ENCODE data around the gene SMOC1.

SMOC1 gene

DNA sequence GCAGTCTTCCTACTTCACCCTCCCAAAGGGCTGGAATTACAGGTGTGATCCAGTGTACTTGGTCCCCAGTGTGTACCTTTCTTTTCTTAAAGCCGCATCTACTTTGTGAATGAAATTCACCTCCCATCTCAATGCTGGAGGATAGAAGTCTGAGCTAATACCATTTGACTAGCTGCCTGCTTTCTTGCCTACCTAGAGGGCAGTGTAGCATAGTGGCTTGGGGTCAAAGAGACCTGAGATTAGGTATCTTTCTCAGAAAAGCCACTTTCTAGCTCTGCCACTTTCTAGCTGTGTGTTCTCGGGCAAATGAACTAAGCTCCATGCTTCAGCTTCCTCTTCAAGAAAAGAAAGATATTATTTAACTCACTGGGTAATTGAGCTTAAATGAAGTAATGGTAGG, 16.9 kb downstream of the SMOC1 start:
- no peaks in the 10 kb centered on the region for H4K20me1 ChIP-seq (ENCODE audit: insufficient read depth, low read length)
- DNase-seq (no peak), ATAC-seq (ENCODE audit: insufficient read depth, low read depth) (no peak)
- no peak overlapping the region for H2AFZ ChIP-seq (ENCODE audit: low read depth, low read length)
- H3K4me1 ChIP-seq (ENCODE audit: insufficient read depth, low read length), result no peaks in the 10 kb centered on the region
- no peak overlapping the region for H3K27ac ChIP-seq (ENCODE audit: low read length)
- TF ChIP-seq, protein P1, sequence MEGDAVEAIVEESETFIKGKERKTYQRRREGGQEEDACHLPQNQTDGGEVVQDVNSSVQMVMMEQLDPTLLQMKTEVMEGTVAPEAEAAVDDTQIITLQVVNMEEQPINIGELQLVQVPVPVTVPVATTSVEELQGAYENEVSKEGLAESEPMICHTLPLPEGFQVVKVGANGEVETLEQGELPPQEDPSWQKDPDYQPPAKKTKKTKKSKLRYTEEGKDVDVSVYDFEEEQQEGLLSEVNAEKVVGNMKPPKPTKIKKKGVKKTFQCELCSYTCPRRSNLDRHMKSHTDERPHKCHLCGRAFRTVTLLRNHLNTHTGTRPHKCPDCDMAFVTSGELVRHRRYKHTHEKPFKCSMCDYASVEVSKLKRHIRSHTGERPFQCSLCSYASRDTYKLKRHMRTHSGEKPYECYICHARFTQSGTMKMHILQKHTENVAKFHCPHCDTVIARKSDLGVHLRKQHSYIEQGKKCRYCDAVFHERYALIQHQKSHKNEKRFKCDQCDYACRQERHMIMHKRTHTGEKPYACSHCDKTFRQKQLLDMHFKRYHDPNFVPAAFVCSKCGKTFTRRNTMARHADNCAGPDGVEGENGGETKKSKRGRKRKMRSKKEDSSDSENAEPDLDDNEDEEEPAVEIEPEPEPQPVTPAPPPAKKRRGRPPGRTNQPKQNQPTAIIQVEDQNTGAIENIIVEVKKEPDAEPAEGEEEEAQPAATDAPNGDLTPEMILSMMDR (IDR thresholded peaks at IDR 0.05; ENCODE audit: borderline replicate concordance, extremely low read depth, low read length, poor library complexity, severe bottlenecking), result no peak
- TF ChIP-seq EZH2 (IDR thresholded peaks at IDR 0.05; ENCODE audit: borderline replicate concordance, low read depth, low read length, severe bottlenecking), result no peak
- no peaks in the 10 kb centered on the region for H3K79me2 ChIP-seq (ENCODE audit: insufficient read depth, low read length)
- H3K9ac ChIP-seq (ENCODE audit: low read depth, low read length), result no peak overlapping the region
- H3K4me3 ChIP-seq (ENCODE audit: low read depth in 1 of 2, low read length in 2 of 2), result no peak overlapping the region
- H3K36me3 ChIP-seq (ENCODE audit: insufficient read depth, low read length), result no peaks in the 10 kb centered on the region
- peaks cover 15% of the 10 kb centered on the region for H3K27me3 ChIP-seq (ENCODE audit: insufficient read depth, low read length, poor library complexity)
- no peak overlapping the region for H3K4me2 ChIP-seq (ENCODE audit: insufficient read depth, low read length)
- peaks cover 9% of the 10 kb centered on the region for H3K9me3 ChIP-seq (ENCODE audit: insufficient read depth, low read length, severe bottlenecking)

DNA sequence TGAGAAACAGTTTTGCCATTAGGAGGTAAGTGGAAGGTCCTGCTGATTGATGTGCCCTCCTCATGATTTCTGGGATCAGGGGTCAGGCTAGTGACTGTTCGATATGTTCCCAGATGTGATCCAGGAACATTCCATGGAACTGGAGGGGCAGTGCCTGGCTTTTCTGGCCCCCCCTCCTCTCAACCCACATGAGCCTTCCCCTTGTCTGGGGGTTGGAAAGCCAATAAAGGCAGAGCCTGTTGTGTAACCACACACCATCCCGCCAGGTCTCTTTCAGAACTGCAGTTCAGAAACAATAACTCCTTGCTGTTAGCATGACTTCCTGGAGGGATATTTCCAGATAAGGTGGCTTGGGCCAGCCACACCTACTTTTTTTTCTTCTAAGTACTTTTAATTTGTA, 17.8 kb downstream of the SMOC1 start:
- no peaks in the 10 kb centered on the region for H3K79me2 ChIP-seq (ENCODE audit: insufficient read depth, low read length)
- H3K4me3 ChIP-seq (ENCODE audit: low read depth in 1 of 2, low read length in 2 of 2), result no peak overlapping the region
- H4K20me1 ChIP-seq (ENCODE audit: insufficient read depth, low read length), result no peaks in the 10 kb centered on the region
- peaks cover 12% of the 10 kb centered on the region for H3K27me3 ChIP-seq (ENCODE audit: insufficient read depth, low read length, poor library complexity)
- H3K4me2 ChIP-seq (ENCODE audit: insufficient read depth, low read length), result no peak overlapping the region
- H3K27ac ChIP-seq (ENCODE audit: low read length), result no peak overlapping the region
- no peak overlapping the region for H3K9ac ChIP-seq (ENCODE audit: low read depth, low read length)
- H3K4me1 ChIP-seq (ENCODE audit: insufficient read depth, low read length), result no peaks in the 10 kb centered on the region
- DNase-seq (no peak), ATAC-seq (ENCODE audit: insufficient read depth, low read depth) (no peak)
- no peak for TF ChIP-seq EZH2 (IDR thresholded peaks at IDR 0.05; ENCODE audit: borderline replicate concordance, low read depth, low read length, severe bottlenecking)
- TF ChIP-seq, protein P1 (IDR thresholded peaks at IDR 0.05; ENCODE audit: borderline replicate concordance, extremely low read depth, low read length, poor library complexity, severe bottlenecking), result no peak
- H2AFZ ChIP-seq (ENCODE audit: low read depth, low read length), result no peak overlapping the region
- H3K36me3 ChIP-seq (ENCODE audit: insufficient read depth, low read length), result no peaks in the 10 kb centered on the region
- peaks cover 9% of the 10 kb centered on the region for H3K9me3 ChIP-seq (ENCODE audit: insufficient read depth, low read length, severe bottlenecking)

DNA sequence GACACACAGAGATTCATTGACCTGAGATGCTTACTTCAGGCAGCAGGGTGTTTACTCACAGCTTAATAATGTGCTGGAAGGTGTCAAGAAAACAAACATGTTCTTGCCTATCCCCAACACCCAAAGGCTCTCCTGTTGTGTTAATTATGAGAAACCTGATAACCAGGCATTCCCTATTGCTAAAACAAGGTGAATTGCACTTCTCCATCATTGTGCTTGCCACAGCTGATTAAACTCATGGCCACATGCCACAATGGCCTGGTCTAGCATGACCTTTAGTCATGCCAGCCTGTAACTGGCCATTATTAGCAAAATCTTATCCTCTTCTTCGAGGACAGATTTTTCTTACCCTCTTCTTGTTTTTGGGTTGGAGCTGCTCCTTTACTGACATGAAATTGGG, 21.4 kb downstream of the SMOC1 start:
- H4K20me1 ChIP-seq (ENCODE audit: insufficient read depth, low read length), result no peaks in the 10 kb centered on the region
- H3K9ac ChIP-seq (ENCODE audit: low read depth, low read length), result no peak overlapping the region
- H3K27ac ChIP-seq (ENCODE audit: low read length), result no peak overlapping the region
- peaks cover 9% of the 10 kb centered on the region for H3K9me3 ChIP-seq (ENCODE audit: insufficient read depth, low read length, severe bottlenecking)
- H3K27me3 ChIP-seq (ENCODE audit: insufficient read depth, low read length, poor library complexity), result no peaks in the 10 kb centered on the region
- H3K4me1 ChIP-seq (ENCODE audit: insufficient read depth, low read length), result no peaks in the 10 kb centered on the region
- H3K4me3 ChIP-seq (ENCODE audit: low read depth in 1 of 2, low read length in 2 of 2), result no peak overlapping the region
- H2AFZ ChIP-seq (ENCODE audit: low read depth, low read length), result no peak overlapping the region
- no peak overlapping the region for H3K4me2 ChIP-seq (ENCODE audit: insufficient read depth, low read length)
- TF ChIP-seq EZH2 (IDR thresholded peaks at IDR 0.05; ENCODE audit: borderline replicate concordance, low read depth, low read length, severe bottlenecking), result no peak
- TF ChIP-seq, protein P1 (IDR thresholded peaks at IDR 0.05; ENCODE audit: borderline replicate concordance, extremely low read depth, low read length, poor library complexity, severe bottlenecking), result no peak
- DNase-seq, result no peak
- H3K79me2 ChIP-seq (ENCODE audit: insufficient read depth, low read length), result no peaks in the 10 kb centered on the region
- no peaks in the 10 kb centered on the region for H3K36me3 ChIP-seq (ENCODE audit: insufficient read depth, low read length)
- ATAC-seq (ENCODE audit: insufficient read depth, low read depth), result no peak
